ENCODE measurements around the gene DPT. TPM values are rescaled to one million over a fixed set of nuclear protein-coding genes. Genes with fewer than 3 reads are reported as not detected.

Gene DPT
- total RNA-seq, 2 experiments from 2014 or later: not detected

DNA sequence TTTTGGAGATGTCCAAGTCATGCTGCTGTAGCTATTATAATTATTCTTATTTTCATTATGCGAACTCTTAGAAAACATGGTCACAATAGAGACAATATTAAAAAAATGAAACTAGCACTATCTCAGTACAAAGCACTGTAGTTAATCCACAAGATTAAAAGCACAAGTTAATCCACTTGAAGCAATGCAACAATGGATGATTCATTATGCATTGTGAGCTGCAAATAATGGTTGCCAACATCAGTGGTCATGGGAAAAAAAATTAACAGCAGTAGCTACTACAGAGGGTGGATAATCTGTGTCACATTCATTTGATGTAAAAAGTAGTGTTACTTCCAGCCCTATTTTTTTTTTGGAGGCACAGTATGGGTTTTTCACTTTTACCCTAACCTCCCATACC is 56.7 kb downstream of the DPT start:
- CTCF ChIA-PET: no interaction called here
- H3K27me3 Mint-ChIP-seq: peaks cover 6% of the 10 kb centered on the region
- Histone ChIP-seq H3K27me3 (ENCODE audit: control insufficient read depth in 1 of 2, insufficient read depth in 2 of 2, low read length in 2 of 2) (no peaks in the 10 kb centered on the region), H3K36me3 (ENCODE audit: insufficient read depth, low read length) (no peaks in the 10 kb centered on the region), H3K4me3 (ENCODE audit: low read length) (no peak overlapping the region), H3K9me3 (ENCODE audit: control insufficient read depth in 1 of 2, insufficient read depth in 1 of 2, low read length in 2 of 2) (peaks cover 0 to 5% of the 10 kb centered on the region in 2 experiments), H3K4me1 (ENCODE audit: insufficient read depth, low read length) (no peaks in the 10 kb centered on the region), H3K27ac (ENCODE audit: low read depth in 1 of 2, low read length in 2 of 2) (no peak overlapping the region)
- POLR2A ChIA-PET: no interaction called here
- no peak overlapping the region for H3K27ac Mint-ChIP-seq
- TF ChIP-seq CTCF (IDR thresholded peaks at IDR 0.05): no peak
- no peaks in the 10 kb centered on the region for H3K4me1 Mint-ChIP-seq (ENCODE audit: low read depth)
- no peaks in the 10 kb centered on the region for H3K36me3 Mint-ChIP-seq (ENCODE audit: low read depth)
- no peak for ATAC-seq (ENCODE audit: poor library complexity)
- H3K9me3 Mint-ChIP-seq: no peaks in the 10 kb centered on the region
- no peak overlapping the region for H3K4me3 Mint-ChIP-seq
- intact Hi-C loops (cut with DNase I, micrococcal nuclease): no loop called here
- no peak for DNase-seq

- no peak for DNase-seq
- ChIA-PET POLR2A (no interaction called here), CTCF (no interaction called here)
- no peaks in the 10 kb centered on the region for H3K36me3 ChIP-seq (ENCODE audit: insufficient read depth, low read length)
- no peak for TF ChIP-seq CTCF (IDR thresholded peaks at IDR 0.05)
- H3K27ac ChIP-seq (ENCODE audit: low read depth in 1 of 2, low read length in 2 of 2): no peak overlapping the region
- Mint-ChIP-seq H3K9me3 (no peaks in the 10 kb centered on the region), H3K36me3 (ENCODE audit: low read depth) (no peaks in the 10 kb centered on the region), H3K27ac (no peak overlapping the region), H3K4me1 (ENCODE audit: low read depth) (no peaks in the 10 kb centered on the region), H3K4me3 (no peak overlapping the region), H3K27me3 (peaks cover 6% of the 10 kb centered on the region)
- peaks cover 0 to 5% of the 10 kb centered on the region in 2 experiments for H3K9me3 ChIP-seq (ENCODE audit: control insufficient read depth in 1 of 2, insufficient read depth in 1 of 2, low read length in 2 of 2)
- H3K4me1 ChIP-seq (ENCODE audit: insufficient read depth, low read length): no peaks in the 10 kb centered on the region
- no peak for ATAC-seq (ENCODE audit: poor library complexity)
- no peak overlapping the region for H3K4me3 ChIP-seq (ENCODE audit: low read length)
- intact Hi-C loops (cut with DNase I, micrococcal nuclease): no loop called here
- H3K27me3 ChIP-seq (ENCODE audit: control insufficient read depth in 1 of 2, insufficient read depth in 2 of 2, low read length in 2 of 2): no peaks in the 10 kb centered on the region
Measured at GRCh38 chr1:168671782-168672181, 57.2 kb downstream of the DPT start.

GRCh38 chr1:168665975-168666374 is 63.0 kb downstream of the DPT start:
- no peaks in the 10 kb centered on the region for H3K4me1 ChIP-seq (ENCODE audit: insufficient read depth, low read length)

More at GRCh38 chr1:168665975-168666374, 63.0 kb downstream of the DPT start:
- H3K27ac ChIP-seq (ENCODE audit: low read depth in 1 of 2, low read length in 2 of 2): no peak overlapping the region
- no peak overlapping the region for H3K4me3 ChIP-seq (ENCODE audit: low read length)
- Mint-ChIP-seq H3K9me3 (no peaks in the 10 kb centered on the region), H3K36me3 (ENCODE audit: low read depth) (no peaks in the 10 kb centered on the region), H3K27ac (no peak overlapping the region), H3K4me3 (no peak overlapping the region), H3K4me1 (ENCODE audit: low read depth) (no peaks in the 10 kb centered on the region), H3K27me3 (peaks cover 11% of the 10 kb centered on the region)
- intact Hi-C loops (cut with DNase I, micrococcal nuclease): no loop called here
- ChIA-PET POLR2A (no interaction called here), CTCF (no interaction called here)
- H3K9me3 ChIP-seq (ENCODE audit: control insufficient read depth in 1 of 2, insufficient read depth in 1 of 2, low read length in 2 of 2): peaks cover 0 to 5% of the 10 kb centered on the region in 2 experiments
- TF ChIP-seq CTCF (IDR thresholded peaks at IDR 0.05): no peak
- ATAC-seq (ENCODE audit: poor library complexity) (no peak), DNase-seq (no peak)
- no peaks in the 10 kb centered on the region for H3K27me3 ChIP-seq (ENCODE audit: control insufficient read depth in 1 of 2, insufficient read depth in 2 of 2, low read length in 2 of 2)
- no peaks in the 10 kb centered on the region for H3K36me3 ChIP-seq (ENCODE audit: insufficient read depth, low read length)
